Fibroblast of pulmonary artery (primary cell): ENCODE data around the gene C9orf153.

Source experiments
- DNase-seq: peaks from one replicate; pipeline ENCODE4 v3.0.0-alpha.2; 2010; ENCODE audit warnings: low read depth
- H3K4me3 ChIP-seq: replicated peaks from 2 replicates; pipeline ENCODE4 v1.5.1; 2011; ENCODE audit warnings: low read depth, mild to moderate bottlenecking, control low read depth, low read length, moderate library complexity
- CTCF ChIP-seq: IDR thresholded peaks from 2 replicates; pipeline ENCODE4 v1.5.1; 2011; ENCODE audit warnings: mild to moderate bottlenecking, control low read depth, low read length, inconsistent platforms; ENCODE audit errors: missing control alignments

The C9orf153 gene

GRCh38 chr9:86263876-86264275 is 4.4 kb upstream of the C9orf153 start:
- no peak overlapping the region for H3K4me3 ChIP-seq
- no peak for DNase-seq
- no peak for TF ChIP-seq CTCF

- no peak for DNase-seq
- TF ChIP-seq CTCF: no peak
- H3K4me3 ChIP-seq: no peak overlapping the region
Measured at GRCh38 chr9:86262492-86262891, 3.0 kb upstream of the C9orf153 start.

GRCh38 chr9:86257391-86257790 is 2.1 kb downstream of the C9orf153 start:
- DNase-seq: no peak
- no peak overlapping the region for H3K4me3 ChIP-seq
- no peak for TF ChIP-seq CTCF

- H3K4me3 ChIP-seq: no peak overlapping the region
- TF ChIP-seq CTCF: no peak
- DNase-seq: no peak
Measured at GRCh38 chr9:86256653-86257052, 2.8 kb downstream of the C9orf153 start.

GRCh38 chr9:86253577-86253976 is 5.9 kb downstream of the C9orf153 start:
- H3K4me3 ChIP-seq: no peak overlapping the region
- TF ChIP-seq CTCF: no peak
- no peak for DNase-seq

- no peak for DNase-seq
- no peak for TF ChIP-seq CTCF
- no peak overlapping the region for H3K4me3 ChIP-seq
Measured at GRCh38 chr9:86252870-86253269, 6.6 kb downstream of the C9orf153 start.

GRCh38 chr9:86250123-86250522 is 9.3 kb downstream of the C9orf153 start:
- H3K4me3 ChIP-seq: no peak overlapping the region
- no peak for TF ChIP-seq CTCF
- no peak for DNase-seq
